Karpas-422 (cell line): ENCODE results near the gene KRTAP10-5. TPM values are rescaled to one million over a fixed set of nuclear protein-coding genes. Genes with fewer than 3 reads are reported as not detected.
"Not testable (repeated sequence)": the region's sequence is repeated elsewhere in the genome, so short reads cannot be mapped to it uniquely, and the experiment has no call there.

ENCODE experiments used
- DNase-seq: peaks from one replicate; pipeline ENCODE4 v3.0.0-alpha.2; 2015
- H2AFZ ChIP-seq: fragments of 200-600 bp; sonication (generic); 2 replicates; pipeline ENCODE4 v1.6.1; 2014; ENCODE audit warnings: antibody characterized with exemption, low read length, mixed read lengths
- H3K27ac ChIP-seq: fragments of 200-600 bp; sonication (generic); 2 replicates; pipeline ENCODE4 v1.5.1; 2014; ENCODE audit warnings: mild to moderate bottlenecking, low read length, moderate library complexity
- H3K27me3 ChIP-seq: fragments of 200-600 bp; sonication (generic); 2 replicates; pipeline ENCODE4 v1.6.1; 2014; ENCODE audit warnings: low read length, mixed read lengths
- H3K36me3 ChIP-seq: fragments of 200-600 bp; sonication (generic); 2 replicates; pipeline ENCODE4 v1.6.1; 2014; ENCODE audit warnings: low read length, mixed read lengths; ENCODE audit not compliant: insufficient read depth
- H3K4me1 ChIP-seq: fragments of 200-600 bp; sonication (generic); 2 replicates; pipeline ENCODE4 v1.6.1; 2014; ENCODE audit warnings: mild to moderate bottlenecking, low read length, mixed read lengths
- H3K4me2 ChIP-seq: fragments of 200-600 bp; sonication (generic); 2 replicates; pipeline ENCODE4 v1.6.1; 2014; ENCODE audit warnings: low read length, low read depth, mild to moderate bottlenecking; ENCODE audit not compliant: poor library complexity, severe bottlenecking
- H3K4me3 ChIP-seq: fragments of 200-600 bp; sonication (generic); 2 replicates; pipeline ENCODE4 v1.5.1; 2014; ENCODE audit warnings: mild to moderate bottlenecking, antibody characterized with exemption, low read length, mixed read lengths
- H3K79me2 ChIP-seq: fragments of 200-600 bp; sonication (generic); 2 replicates; pipeline ENCODE4 v1.6.1; 2014; ENCODE audit warnings: mild to moderate bottlenecking, low read length, mixed read lengths
- H3K9ac ChIP-seq: fragments of 200-600 bp; sonication (generic); 2 replicates; pipeline ENCODE4 v1.6.0; 2014; ENCODE audit warnings: low read length
- H3K9me2 ChIP-seq: fragments of 200-600 bp; sonication (generic), shearing (Covaris generic); replicated peaks from 2 replicates; pipeline ENCODE4 v1.6.0; 2014; ENCODE audit warnings: mild to moderate bottlenecking, low read length, moderate library complexity; ENCODE audit not compliant: insufficient read depth
- H3K9me3 ChIP-seq: fragments of 300-700, 200-600 bp; sonication (generic); 2 replicates; pipeline ENCODE4 v1.6.1; 2014; ENCODE audit warnings: low read length, mixed read lengths
- H4K20me1 ChIP-seq: fragments of 200-600 bp; sonication (generic); 2 replicates; pipeline ENCODE4 v1.6.1; 2014; ENCODE audit warnings: mild to moderate bottlenecking, antibody characterized with exemption, low read length, low read depth; ENCODE audit not compliant: insufficient read depth
- total RNA-seq: library from RNA; depleted of rRNA; stranded (reverse); fragments of >200 nt; shearing (Covaris generic); gene quantifications from 2 replicates; pipeline ENCODE4 v1.2.3, GENCODE V29; 2014; ENCODE audit warnings: low replicate concordance

The KRTAP10-5 gene
- total RNA-seq, 1 experiment from 2014 or later = not detected

- H2AFZ ChIP-seq = no peak overlapping the region
- H3K79me2 ChIP-seq = no peaks in the 10 kb centered on the region
- no peak overlapping the region for H3K4me3 ChIP-seq
- no peaks in the 10 kb centered on the region for H3K27me3 ChIP-seq
- no peaks in the 10 kb centered on the region for H3K9me3 ChIP-seq
- H3K9ac ChIP-seq = no peak overlapping the region
- no peak for DNase-seq
- no peaks in the 10 kb centered on the region for H4K20me1 ChIP-seq
- H3K36me3 ChIP-seq = no peaks in the 10 kb centered on the region
- no peak overlapping the region for H3K27ac ChIP-seq
- no peak overlapping the region for H3K4me2 ChIP-seq
- no peaks in the 10 kb centered on the region for H3K4me1 ChIP-seq
- H3K9me2 ChIP-seq = no peaks in the 10 kb centered on the region
Measured at GRCh38 chr21:44598061-44598460, 17.7 kb upstream of the KRTAP10-5 start.

- no peak for DNase-seq
- Histone ChIP-seq H2AFZ (no peak overlapping the region), H4K20me1 (no peaks in the 10 kb centered on the region), H3K27ac (no peak overlapping the region), H3K9ac (no peak overlapping the region), H3K9me3 (no peaks in the 10 kb centered on the region), H3K4me2 (no peak overlapping the region), H3K79me2 (no peaks in the 10 kb centered on the region), H3K4me1 (no peaks in the 10 kb centered on the region), H3K36me3 (no peaks in the 10 kb centered on the region), H3K27me3 (no peaks in the 10 kb centered on the region), H3K9me2 (no peaks in the 10 kb centered on the region), H3K4me3 (no peak overlapping the region)
Measured at GRCh38 chr21:44596068-44596725, 15.8 kb upstream of the KRTAP10-5 start.

- Histone ChIP-seq H3K27ac (no peak overlapping the region), H3K4me3 (no peak overlapping the region), H3K4me2 (no peak overlapping the region), H3K9me3 (no peaks in the 10 kb centered on the region), H3K9ac (no peak overlapping the region), H3K9me2 (no peaks in the 10 kb centered on the region), H2AFZ (no peak overlapping the region), H3K79me2 (no peaks in the 10 kb centered on the region), H4K20me1 (no peaks in the 10 kb centered on the region), H3K27me3 (no peaks in the 10 kb centered on the region), H3K36me3 (no peaks in the 10 kb centered on the region), H3K4me1 (no peaks in the 10 kb centered on the region)
- DNase-seq = no peak
Measured at GRCh38 chr21:44595524-44595923, 15.1 kb upstream of the KRTAP10-5 start.

- Histone ChIP-seq H3K9ac (no peak overlapping the region), H3K4me2 (no peak overlapping the region), H3K9me2 (no peaks in the 10 kb centered on the region), H3K4me1 (no peaks in the 10 kb centered on the region), H4K20me1 (no peaks in the 10 kb centered on the region), H3K79me2 (no peaks in the 10 kb centered on the region), H3K4me3 (no peak overlapping the region), H2AFZ (no peak overlapping the region), H3K9me3 (no peaks in the 10 kb centered on the region), H3K27me3 (no peaks in the 10 kb centered on the region), H3K36me3 (no peaks in the 10 kb centered on the region), H3K27ac (no peak overlapping the region)
- DNase-seq = no peak
Measured at GRCh38 chr21:44594406-44594916, 14.1 kb upstream of the KRTAP10-5 start.

- no peak overlapping the region for H3K27ac ChIP-seq
- no peak overlapping the region for H2AFZ ChIP-seq
- H3K4me2 ChIP-seq = no peak overlapping the region
Measured at GRCh38 chr21:44593598-44594405, 13.4 kb upstream of the KRTAP10-5 start.

GRCh38 chr21:44592446-44593311 is 12.3 kb upstream of the KRTAP10-5 start, which contains the start of gene KRTAP10-6:
TSS of gene KRTAP10-6 (minus strand) at chr21:44592505. CDS start at chr21:44592484, 21 bp downstream.
- no peak within 1 kb of the TSS for H2AFZ ChIP-seq
- no peak within 1 kb of the TSS for H3K9ac ChIP-seq
- H3K27ac ChIP-seq = no peak within 1 kb of the TSS
- no peaks in the 10 kb centered on the region for H3K79me2 ChIP-seq
- H3K4me2 ChIP-seq = no peak within 1 kb of the TSS
- no peaks in the 10 kb centered on the region for H4K20me1 ChIP-seq
- no peaks in the 10 kb centered on the region for H3K27me3 ChIP-seq
- H3K4me1 ChIP-seq = no peaks in the 10 kb centered on the region
- no peaks in the 10 kb centered on the region for H3K9me2 ChIP-seq
- no peaks in the 10 kb centered on the region for H3K36me3 ChIP-seq
- no peak for DNase-seq
- no peaks in the 10 kb centered on the region for H3K9me3 ChIP-seq
- H3K4me3 ChIP-seq = no peak within 1 kb of the TSS

More at GRCh38 chr21:44593598-44594405, 13.4 kb upstream of the KRTAP10-5 start:
- Histone ChIP-seq H4K20me1 (no peaks in the 10 kb centered on the region), H3K9me2 (no peaks in the 10 kb centered on the region), H3K9ac (no peak overlapping the region), H3K9me3 (no peaks in the 10 kb centered on the region), H3K4me3 (no peak overlapping the region), H3K79me2 (no peaks in the 10 kb centered on the region), H3K36me3 (no peaks in the 10 kb centered on the region), H3K27me3 (no peaks in the 10 kb centered on the region), H3K4me1 (no peaks in the 10 kb centered on the region)
- DNase-seq = no peak

GRCh38 chr21:44591801-44592130 is 11.4 kb upstream of the KRTAP10-5 start:
- H3K27me3 ChIP-seq, H3K79me2 ChIP-seq, H3K9me3 ChIP-seq, H3K36me3 ChIP-seq, H2AFZ ChIP-seq, DNase-seq, H4K20me1 ChIP-seq, H3K27ac ChIP-seq, H3K9me2 ChIP-seq, H3K9ac ChIP-seq, H3K4me3 ChIP-seq, H3K4me1 ChIP-seq, H3K4me2 ChIP-seq: not testable (repeated sequence)
